NAMALWA (cell line): Measurements from ENCODE around the gene MUC5B.

Experiments
- DNase-seq: peaks from one replicate; pipeline ENCODE4 v3.0.0-alpha.2; 2015; ENCODE audit warnings: low spot score

MUC5B gene

DNA sequence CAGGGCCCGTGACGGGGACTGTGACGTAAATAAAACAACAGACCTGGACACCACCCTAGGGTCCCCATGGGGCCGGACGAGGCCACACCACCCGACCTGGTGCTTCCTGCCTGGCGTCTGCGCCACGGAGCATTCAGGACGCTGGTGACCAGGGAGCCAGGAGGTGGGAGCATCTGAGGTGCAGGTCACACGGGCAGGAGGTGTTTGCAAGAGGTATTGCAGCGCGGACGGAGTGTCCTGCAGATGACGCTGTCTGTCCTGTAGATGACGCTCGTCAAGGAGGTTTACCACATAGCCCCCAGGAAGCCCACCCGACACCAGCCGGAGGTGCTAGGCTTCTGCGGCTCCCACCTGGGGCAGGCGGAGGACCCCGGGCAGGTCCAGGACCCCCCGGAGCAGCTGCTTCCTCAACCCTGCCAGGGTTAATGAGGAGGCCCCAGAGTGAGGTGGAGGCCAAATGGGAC lies 986 bp upstream of the MUC5B start:
- no peak for DNase-seq

DNA sequence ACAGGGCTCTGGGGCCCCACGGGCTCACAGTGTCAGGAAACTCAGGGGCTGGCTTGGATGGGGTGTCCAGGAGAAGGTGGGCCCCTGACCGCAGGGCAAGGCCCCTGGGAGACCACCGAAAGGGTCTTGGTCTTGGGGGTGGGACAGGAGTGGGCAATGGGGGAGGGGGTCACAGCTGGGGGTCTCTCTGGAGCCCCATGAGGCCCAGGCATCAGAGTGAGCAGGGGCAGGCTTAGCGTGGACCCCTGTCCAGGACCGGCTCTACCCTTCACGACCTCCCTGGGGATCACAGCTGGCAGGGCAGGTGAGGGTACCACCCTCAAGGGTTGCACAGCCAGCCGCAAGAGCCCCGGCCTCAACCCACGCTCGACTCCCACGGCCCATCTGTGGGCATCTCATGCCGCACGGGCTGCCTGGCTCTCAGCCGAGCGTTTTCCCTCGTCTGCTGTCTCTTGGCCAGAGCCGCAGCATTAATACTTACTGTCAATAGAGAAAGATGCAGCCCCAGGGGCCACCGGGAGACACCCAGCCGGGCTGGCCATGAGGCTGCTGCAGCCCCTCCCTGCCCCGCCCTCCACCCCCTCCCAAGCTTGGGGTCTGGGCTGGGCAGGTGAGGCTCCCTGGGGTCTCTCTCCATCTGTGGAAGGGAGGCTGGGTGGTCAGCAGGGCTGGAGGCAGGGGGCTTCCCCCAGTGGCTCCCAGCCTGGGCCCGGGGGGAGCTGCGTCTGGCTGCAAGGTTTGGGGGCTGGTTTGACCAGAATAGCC lies 662 bp downstream of the MUC5B start:
- DNase-seq, result no peak

DNA sequence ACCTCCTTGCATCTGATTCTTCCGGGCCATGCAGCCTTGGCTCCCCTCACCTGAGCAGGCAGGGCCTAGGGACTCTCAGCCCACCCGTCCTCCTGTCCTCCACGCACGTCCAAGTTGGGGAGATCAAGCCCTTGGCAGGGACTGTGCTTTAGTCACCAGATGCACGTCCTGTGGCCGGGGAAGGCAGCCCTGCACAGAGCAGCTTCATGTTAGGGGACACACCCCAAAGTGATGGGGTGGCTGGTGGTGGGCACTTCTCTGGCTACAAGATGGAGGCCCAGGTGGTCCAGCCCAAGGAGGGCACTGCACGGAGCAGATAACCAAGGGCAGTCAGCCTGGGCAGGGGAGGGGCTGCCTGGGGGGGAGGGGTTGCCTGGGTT lies 1.2 kb downstream of the MUC5B start:
- no peak for DNase-seq

DNA sequence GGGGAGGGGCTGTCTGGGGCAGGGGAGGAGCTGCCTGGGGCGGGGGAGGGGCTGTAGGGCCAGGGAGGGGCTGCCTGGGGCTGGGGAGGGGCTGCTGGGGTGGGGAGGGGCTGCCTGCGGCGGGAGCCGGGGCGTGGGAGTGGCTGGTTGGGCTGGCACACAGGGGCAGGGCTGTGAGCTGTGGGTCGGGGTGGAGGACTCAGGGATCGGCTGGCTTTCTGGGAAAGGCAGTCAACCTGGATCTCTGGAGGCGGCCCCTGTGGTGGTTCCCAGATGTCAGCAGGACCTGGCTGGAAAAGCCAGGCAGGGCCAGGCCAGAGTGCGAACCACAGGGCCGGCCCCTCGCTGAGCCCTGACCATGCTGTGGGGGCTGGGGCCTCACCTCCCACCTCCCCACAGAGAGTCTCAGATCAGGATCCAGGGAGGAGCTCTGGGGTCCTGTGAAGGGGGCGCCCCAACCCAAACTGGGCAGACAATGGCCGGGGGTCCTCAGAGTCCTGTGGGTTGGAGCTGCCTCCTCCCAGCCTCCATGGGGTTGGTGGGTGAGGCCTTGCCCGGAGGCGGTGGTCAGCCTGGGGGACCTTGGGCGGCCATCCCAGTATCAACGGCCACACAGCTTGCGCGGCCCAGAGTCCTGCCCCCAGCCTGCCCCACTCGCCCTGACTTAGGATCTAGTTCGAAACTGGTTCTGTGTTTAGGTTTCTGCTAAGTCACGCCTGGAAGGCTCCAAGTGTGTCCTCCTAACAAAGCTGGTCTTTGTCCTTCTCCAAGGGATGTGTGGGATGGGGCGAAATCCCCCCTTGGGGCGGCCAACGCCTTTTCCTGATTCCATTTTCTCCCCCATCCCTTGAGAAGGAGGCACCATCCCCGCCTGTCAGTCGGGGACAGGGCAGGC lies 1.9 kb downstream of the MUC5B start:
- no peak for DNase-seq

DNA sequence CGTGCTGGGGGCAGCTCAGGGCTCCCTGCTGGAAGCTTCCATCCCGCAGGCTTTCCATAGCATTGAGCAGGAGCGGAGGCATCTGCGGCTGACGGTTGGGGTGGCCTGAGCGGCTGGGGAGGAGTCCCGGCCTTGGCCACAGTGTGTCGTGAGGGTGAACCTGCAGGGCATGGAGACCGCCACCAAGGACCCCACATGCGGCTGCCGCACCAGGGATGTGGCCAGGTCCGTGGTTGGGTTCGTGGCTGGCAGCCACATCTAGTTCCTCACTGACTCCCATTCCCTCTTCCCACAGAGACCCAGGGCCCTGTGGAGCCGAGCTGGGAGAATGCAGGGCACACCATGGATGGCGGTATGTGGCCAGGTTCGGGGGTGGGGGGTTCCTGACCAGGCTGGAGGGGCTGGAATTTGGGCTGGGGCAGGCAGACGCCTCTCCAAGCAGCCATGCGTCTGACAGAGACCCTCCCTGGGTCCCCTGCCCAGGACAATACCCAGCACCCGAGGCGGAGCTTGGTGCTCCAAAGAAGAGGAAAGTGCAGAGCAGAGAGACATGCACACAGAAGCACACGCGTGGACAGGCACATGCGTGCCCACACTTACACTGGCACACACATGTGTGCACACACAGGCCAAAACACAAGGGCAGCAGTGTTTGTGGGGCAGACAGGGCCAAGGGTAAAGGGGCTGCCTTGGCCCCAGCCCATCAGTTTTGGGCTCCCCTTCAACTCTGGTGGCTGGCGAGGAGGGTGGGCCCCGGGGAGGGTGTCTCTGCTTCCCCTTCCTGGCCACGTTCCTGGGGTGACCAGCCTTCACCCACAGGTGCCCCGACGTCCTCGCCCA lies 2.7 kb downstream of the MUC5B start:
- DNase-seq, result no peak

DNA sequence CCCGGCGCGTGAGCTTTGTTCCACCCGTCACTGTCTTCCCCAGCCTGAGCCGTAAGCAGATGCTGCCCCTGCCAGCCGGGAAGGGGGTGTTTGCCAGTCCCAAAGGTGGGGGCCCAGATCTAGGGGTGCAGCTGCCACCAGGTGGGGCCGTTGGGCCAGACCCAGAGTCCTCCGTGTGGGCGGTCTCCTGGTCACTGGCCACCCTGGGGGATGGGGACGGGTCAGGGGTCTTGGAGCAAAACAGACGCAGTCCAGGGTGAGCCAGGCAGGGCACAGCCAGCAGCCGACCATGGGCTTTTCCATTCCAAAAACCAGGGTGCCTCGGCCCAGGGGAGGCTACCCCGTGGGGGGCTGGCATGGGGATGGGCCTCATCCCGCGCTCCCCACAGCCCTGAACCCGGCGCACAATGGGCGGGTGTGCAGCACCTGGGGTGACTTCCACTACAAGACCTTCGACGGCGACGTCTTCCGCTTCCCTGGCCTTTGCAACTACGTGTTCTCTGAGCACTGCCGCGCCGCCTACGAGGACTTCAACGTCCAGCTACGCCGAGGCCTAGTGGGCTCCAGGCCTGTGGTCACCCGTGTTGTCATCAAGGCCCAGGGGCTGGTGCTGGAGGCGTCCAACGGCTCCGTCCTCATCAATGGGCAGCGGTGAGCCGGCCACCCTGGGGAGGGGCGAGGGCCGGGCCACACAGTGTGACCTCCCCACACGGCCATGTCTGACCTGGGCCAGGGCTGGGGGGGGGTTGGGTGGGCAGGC lies 3.5 kb downstream of the MUC5B start:
- DNase-seq, result no peak

DNA sequence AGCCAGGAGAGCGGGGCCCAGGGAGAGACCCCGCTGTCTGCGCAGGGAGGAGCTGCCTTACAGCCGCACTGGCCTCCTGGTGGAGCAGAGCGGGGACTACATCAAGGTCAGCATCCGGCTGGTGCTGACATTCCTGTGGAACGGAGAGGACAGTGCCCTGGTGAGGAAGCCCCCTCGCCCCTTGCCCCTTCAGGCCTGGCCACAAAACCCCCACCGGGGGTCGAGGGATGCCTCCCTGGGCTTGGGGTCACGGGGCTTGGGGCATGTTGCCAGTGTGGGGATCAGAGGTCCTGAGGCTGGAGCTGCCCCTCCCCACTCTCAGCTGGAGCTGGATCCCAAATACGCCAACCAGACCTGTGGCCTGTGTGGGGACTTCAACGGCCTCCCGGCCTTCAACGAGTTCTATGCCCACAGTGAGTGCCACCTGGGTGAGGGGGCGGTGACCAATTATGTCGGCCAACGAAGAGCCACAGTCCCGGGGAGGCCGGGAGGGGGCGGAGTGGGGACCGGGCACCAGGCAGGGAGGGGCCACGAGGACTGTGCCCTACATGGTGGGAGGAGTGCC lies 4.2 kb downstream of the MUC5B start:
- DNase-seq, result no peak

DNA sequence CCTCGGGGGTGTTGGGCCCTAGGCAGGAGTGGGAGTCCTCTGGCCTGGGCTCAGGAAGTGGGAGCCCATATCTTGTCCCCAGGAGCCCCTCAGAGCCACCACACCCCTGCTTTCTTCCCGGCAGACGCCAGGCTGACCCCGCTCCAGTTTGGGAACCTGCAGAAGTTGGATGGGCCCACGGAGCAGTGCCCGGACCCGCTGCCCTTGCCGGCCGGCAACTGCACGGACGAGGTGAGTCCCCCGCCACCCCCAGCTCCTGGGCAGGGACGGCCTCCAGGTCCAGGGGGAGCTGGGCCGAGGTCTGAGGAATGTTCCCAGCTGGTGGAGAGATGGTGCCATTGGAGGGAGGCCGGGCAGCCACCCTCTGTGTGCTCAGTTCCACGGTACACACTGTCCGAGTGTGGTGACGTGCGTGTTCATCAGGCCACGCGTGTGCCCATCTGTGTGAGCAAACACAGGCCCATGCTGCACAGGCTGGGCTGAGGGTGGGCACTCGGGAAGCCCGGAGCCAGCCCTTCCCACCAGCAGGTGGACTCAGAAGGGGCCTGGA lies 4.8 kb downstream of the MUC5B start:
- DNase-seq, result no peak

DNA sequence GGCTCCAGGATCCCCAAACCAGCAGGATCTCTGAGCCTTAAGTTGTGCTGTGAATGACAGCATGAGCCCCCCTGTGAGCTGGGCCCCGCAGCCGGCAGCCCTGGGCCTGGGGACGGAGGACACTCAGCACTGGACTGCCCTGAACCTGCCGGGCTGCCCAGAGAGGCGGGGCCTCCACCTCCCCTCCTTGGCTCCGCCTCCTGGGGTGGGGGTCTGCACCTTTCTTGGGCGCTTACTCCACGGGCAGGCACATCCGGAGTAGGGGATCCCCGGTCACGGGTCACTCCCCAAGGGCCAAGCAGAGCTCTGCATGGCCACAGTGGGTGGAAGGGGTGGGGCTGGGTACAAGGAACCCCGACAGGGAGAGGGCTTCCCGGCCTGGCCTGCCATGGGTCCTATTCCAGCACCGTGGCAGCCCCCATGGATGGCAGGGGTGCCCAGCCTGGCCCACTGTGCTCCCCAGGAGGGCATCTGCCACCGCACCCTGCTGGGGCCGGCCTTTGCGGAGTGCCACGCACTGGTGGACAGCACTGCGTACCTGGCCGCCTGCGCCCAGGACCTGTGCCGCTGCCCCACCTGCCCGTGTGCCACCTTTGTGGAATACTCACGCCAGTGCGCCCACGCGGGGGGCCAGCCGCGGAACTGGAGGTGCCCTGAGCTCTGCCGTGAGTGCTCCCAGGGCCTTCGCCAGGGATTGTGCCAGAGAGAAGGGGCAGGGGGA lies 5.4 kb downstream of the MUC5B start:
- no peak for DNase-seq

DNA sequence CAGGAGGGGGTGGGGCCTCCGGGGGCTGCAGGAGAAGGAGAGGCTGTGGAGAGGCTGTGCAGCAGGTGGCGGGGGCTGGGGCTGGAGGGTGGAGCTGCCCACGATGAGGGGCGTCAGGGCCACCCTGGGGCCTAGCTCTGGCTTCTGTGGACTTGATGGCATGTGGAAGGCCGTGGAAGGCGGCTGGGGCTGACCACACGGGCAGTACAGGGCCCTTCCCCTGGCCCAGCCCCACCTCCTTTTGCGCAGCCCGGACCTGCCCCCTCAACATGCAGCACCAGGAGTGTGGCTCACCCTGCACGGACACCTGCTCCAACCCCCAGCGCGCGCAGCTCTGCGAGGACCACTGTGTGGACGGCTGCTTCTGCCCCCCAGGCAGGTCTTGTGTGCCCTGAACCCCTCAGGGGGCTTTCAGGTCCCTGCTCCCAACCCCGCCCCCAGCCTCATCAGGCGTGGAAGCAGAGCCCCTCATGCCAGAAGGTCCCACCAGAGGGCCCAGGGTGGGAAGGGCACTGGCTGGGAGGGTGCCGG lies 6.1 kb downstream of the MUC5B start:
- DNase-seq, result no peak

DNA sequence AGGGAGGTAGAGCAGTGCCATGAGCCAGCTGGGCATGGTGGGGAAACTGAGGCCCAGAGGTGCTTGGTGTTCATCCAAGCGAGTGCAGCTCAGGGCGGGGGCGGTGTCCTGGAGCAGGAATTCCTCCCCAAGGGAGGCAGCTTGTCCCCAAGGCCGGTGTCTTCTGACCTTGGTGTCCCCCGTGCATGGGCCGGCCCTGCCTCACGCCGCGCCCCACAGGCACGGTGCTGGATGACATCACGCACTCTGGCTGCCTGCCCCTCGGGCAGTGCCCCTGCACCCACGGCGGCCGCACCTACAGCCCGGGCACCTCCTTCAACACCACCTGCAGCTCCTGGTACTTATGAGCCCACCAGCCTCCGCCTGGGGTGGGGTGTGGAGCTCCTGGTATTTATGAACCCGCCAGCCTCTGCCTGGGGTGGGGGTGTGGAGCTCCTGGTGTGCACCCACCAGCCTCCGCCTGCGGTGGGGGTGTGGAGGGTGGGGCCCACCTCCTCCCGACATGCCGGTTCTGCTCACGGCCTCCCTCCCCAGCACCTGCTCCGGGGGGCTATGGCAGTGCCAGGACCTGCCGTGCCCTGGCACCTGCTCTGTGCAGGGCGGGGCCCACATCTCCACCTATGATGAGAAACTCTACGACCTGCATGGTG lies 6.7 kb downstream of the MUC5B start:
- DNase-seq, result no peak

DNA sequence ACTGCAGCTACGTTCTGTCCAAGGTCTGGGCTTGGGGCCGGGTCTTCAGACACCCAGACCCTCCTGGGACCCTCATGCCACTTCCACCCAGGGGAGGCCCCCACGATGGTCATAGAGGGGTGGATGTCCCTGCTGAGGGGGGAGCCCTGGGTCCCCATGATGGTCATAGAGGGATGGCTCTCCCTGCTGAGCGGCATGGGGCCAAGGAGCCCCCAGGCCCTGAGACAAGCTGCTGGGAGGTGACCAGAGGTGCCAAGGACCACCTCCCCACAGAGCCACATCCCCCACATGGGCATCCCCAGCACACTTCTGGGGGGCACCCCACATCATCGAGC lies 7.2 kb downstream of the MUC5B start:
- DNase-seq, result no peak

DNA sequence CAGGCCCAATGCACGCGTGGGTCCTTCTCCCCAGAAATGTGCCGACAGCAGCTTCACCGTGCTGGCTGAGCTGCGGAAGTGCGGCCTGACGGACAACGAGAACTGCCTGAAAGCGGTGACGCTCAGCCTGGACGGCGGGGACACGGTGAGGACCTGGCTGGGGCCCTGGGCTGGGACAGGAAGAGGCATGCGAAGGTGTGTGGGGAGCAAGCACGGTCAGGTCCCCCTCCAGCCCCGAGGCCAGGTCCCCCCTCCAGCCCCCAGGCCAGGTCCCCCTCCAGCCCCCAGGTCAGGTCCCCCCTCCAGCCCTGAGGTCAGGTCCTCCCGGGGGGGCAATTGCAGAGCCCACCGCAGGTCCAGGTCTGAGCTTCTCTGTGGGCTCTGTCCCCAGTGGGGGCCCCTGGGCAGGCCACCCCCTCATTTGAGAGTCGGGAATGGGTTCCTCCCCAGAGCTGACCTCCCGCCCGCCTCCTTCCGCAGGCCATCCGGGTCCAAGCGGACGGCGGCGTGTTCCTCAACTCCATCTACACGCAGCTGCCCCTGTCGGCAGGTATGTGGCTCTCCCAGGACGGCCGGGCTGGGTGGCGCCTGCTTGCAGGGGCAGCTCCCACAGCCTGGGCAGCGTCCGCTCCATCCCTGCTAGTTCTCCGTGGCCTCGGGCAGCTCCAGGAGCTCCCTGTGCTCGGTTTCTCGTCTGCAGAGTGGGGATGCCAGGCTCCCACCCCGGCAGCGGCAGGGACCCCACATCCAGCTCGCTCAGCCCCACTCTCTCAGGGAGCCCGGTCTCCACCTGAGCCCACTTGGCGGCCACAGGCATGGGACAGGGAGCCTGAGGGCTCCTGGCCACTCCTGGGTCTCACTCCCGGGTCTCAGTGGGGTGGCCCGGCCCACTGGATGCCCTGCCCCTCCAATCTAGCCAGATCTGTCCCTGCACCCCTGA lies 7.9 kb downstream of the MUC5B start:
- DNase-seq, result no peak

DNA sequence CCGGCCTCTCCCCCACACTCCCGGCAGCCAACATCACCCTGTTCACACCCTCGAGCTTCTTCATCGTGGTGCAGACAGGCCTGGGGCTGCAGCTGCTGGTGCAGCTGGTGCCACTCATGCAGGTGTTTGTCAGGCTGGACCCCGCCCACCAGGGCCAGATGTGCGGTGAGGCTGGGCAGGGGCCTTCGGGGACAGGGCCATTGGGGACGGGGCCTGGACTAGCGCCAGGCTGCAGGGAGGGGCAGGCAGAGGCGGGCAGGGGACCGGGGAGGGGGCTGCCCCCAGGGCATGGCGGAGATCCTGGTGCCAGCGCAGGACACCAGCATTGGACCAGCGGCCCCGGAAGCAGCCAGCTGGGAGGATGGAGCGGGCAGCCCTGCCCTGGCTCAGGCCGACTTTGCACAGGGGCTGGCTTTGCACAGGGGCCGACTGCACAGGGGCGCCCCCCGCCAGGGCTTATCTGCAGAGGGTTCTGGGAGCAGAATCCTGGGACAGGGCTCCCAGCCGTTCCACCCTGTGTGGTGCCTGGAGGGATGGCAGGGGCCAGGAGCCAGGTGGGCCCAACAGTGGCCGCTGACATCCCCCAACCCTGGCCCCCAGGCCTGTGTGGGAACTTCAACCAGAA lies 8.6 kb downstream of the MUC5B start:
- DNase-seq, result peak; percentile 47

DNA sequence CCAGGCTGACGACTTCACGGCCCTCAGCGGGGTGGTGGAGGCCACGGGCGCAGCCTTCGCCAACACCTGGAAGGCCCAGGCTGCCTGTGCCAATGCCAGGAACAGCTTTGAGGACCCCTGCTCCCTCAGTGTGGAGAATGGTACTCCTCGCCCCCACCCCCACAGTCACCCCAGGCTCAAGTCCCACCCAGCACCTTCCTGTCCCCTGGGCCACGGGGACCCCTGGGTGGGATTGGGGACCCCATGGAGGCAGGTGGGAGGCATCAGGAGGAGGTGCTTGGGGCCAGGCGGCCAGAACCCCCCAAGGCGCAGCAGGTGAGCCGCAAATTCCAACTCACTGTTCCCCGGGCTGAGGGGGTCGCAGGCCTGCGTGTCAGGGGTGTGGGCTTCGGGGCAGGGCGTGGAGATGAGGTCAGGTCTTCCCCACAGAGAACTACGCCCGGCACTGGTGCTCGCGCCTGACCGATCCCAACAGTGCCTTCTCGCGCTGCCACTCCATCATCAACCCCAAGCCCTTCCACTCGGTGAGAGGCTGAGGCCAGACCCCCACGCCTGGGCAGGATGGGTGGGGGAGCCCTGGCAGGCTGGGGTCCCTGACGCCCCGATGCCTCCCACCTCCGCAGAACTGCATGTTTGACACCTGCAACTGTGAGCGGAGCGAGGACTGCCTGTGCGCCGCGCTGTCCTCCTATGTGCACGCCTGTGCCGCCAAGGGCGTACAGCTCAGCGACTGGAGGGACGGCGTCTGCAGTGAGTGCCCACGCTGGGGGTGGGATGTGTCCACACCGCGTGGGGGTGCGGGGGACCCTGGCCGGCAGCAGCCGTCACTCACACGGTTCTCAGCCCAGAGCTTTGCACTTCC lies 9.4 kb downstream of the MUC5B start:
- no peak for DNase-seq

DNA sequence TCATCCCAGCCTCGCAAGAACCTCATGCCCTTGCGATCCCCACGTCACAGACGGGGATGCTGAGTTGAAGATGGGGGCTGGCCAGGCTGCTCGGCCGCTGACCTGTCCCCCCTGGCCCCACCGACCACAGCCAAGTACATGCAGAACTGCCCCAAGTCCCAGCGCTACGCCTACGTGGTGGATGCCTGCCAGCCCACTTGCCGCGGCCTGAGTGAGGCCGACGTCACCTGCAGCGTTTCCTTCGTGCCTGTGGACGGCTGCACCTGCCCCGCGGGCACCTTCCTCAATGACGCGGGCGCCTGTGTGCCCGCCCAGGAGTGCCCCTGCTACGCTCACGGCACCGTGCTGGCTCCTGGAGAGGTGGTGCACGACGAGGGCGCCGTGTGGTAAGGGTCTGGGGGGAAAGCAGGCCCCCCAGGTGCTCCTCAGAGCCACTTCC lies 10.0 kb downstream of the MUC5B start:
- DNase-seq, result no peak
